SK-N-SH treated with all-trans-retinoic acid at 6 μM for 48 hours (cell line): ENCODE results near the gene EMP3.

ENCODE experiments used
- ARNTL ChIP-seq: fragments of 450-650 bp; formaldehyde crosslinking; IDR thresholded peaks from 2 replicates; pipeline ENCODE4 v1.5.0; 2020; ENCODE audit warnings: low read depth, mild to moderate bottlenecking, moderate library complexity, borderline replicate concordance
- CSDC2 ChIP-seq: fragments of 250-450 bp; sonication (Bioruptor Pico); IDR thresholded peaks from 2 replicates; pipeline ENCODE4 v1.5.0; 2020; ENCODE audit warnings: mild to moderate bottlenecking, moderate library complexity
- ISL1 ChIP-seq: fragments of 250-450 bp; sonication (Bioruptor Pico); IDR thresholded peaks from 2 replicates; pipeline ENCODE4 v2.1.2; 2022; ENCODE audit warnings: mild to moderate bottlenecking, moderate library complexity
- RARB ChIP-seq: fragments of 250-450 bp; sonication (Bioruptor Pico); IDR thresholded peaks from 2 replicates; pipeline ENCODE4 v1.8.0; 2021; ENCODE audit warnings: mild to moderate bottlenecking, moderate library complexity
- SNAI2 ChIP-seq: fragments of 250-450 bp; sonication (Bioruptor Pico); IDR thresholded peaks from 2 replicates; pipeline ENCODE4 v1.5.0; 2020; ENCODE audit warnings: mild to moderate bottlenecking, moderate library complexity
- TCF4 ChIP-seq: fragments of 250-450 bp; sonication (Bioruptor Pico); IDR thresholded peaks from 2 replicates; pipeline ENCODE4 v1.8.0; 2021; ENCODE audit warnings: mild to moderate bottlenecking, moderate library complexity, borderline replicate concordance
- ZC3H10 ChIP-seq: fragments of 250-450 bp; sonication (Bioruptor Pico); IDR thresholded peaks from 2 replicates; pipeline ENCODE4 v1.5.1; 2021; ENCODE audit warnings: mild to moderate bottlenecking, moderate library complexity
- ZFP3 ChIP-seq: fragments of 250-450 bp; sonication (Bioruptor Pico); IDR thresholded peaks from 2 replicates; pipeline ENCODE4 v1.5.0; 2020; ENCODE audit warnings: mild to moderate bottlenecking, moderate library complexity
- ZNF565 ChIP-seq: fragments of 450-650 bp; formaldehyde crosslinking; conservative IDR thresholded peaks from 2 replicates; pipeline ENCODE4 v1.5.0; 2020; ENCODE audit warnings: low read depth, mild to moderate bottlenecking, moderate library complexity
- ZNF70 ChIP-seq: fragments of 450-650 bp; formaldehyde crosslinking; IDR thresholded peaks from 2 replicates; pipeline ENCODE4 v1.5.0; 2020; ENCODE audit warnings: mild to moderate bottlenecking, moderate library complexity
- TF ChIP-seq, protein P1 (sequence below): fragments of 250-450 bp; sonication (Bioruptor Pico); IDR thresholded peaks from 2 replicates; pipeline ENCODE4 v1.8.0; 2020; ENCODE audit warnings: mild to moderate bottlenecking, moderate library complexity, borderline replicate concordance
- TF ChIP-seq, protein P2 (sequence below): fragments of 250-450 bp; sonication (Bioruptor Pico); IDR thresholded peaks from 2 replicates; pipeline ENCODE4 v1.5.1; 2020; ENCODE audit warnings: low read depth, mild to moderate bottlenecking, moderate library complexity

DNA sequence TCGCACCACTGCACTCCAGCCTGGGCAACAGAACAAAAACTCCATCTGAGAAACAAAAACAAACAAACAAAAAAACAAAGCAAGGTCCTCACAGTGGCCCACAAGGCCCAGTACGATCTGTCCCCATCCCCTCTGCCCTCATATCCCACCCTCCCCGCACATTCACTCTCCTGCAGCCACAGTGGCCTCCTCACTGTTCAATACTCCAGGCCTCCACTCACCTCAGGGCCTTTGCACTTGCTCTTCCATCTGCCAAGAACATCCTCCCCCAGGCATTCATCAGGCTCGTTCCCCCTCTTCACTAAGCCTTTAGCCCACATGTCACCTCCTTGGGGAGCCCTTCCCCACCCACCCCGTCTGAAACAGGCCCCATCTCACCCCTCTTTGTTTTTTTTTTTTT, 33.8 kb downstream of the EMP3 start:
- TF ChIP-seq CSDC2 (no peak), TCF4 (CRISPR knock-in tag) (no peak), RARB (CRISPR knock-in tag) (no peak), SNAI2 (CRISPR knock-in tag) (no peak), ARNTL (CRISPR knock-in tag) (no peak), ZNF565 (CRISPR knock-in tag) (no peak), ZFP3 (no peak), ISL1 (CRISPR knock-in tag) (no peak), ZC3H10 (no peak), ZNF70 (CRISPR knock-in tag) (no peak)
- TF ChIP-seq, protein P1, sequence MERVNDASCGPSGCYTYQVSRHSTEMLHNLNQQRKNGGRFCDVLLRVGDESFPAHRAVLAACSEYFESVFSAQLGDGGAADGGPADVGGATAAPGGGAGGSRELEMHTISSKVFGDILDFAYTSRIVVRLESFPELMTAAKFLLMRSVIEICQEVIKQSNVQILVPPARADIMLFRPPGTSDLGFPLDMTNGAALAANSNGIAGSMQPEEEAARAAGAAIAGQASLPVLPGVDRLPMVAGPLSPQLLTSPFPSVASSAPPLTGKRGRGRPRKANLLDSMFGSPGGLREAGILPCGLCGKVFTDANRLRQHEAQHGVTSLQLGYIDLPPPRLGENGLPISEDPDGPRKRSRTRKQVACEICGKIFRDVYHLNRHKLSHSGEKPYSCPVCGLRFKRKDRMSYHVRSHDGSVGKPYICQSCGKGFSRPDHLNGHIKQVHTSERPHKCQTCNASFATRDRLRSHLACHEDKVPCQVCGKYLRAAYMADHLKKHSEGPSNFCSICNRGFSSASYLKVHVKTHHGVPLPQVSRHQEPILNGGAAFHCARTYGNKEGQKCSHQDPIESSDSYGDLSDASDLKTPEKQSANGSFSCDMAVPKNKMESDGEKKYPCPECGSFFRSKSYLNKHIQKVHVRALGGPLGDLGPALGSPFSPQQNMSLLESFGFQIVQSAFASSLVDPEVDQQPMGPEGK (CRISPR knock-in tag), result no peak
- TF ChIP-seq, protein P2, sequence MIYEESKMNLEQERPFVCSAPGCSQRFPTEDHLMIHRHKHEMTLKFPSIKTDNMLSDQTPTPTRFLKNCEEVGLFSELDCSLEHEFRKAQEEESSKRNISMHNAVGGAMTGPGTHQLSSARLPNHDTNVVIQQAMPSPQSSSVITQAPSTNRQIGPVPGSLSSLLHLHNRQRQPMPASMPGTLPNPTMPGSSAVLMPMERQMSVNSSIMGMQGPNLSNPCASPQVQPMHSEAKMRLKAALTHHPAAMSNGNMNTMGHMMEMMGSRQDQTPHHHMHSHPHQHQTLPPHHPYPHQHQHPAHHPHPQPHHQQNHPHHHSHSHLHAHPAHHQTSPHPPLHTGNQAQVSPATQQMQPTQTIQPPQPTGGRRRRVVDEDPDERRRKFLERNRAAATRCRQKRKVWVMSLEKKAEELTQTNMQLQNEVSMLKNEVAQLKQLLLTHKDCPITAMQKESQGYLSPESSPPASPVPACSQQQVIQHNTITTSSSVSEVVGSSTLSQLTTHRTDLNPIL, result no peak
